ENCODE results near the gene MAMLD1. TPM values are rescaled to one million over a fixed set of nuclear protein-coding genes. Genes with fewer than 3 reads are reported as not detected.

Gene MAMLD1
- total and polyA plus RNA-seq, 4 donors = 1.9 to 6.7 (median 2.8) TPM

DNA sequence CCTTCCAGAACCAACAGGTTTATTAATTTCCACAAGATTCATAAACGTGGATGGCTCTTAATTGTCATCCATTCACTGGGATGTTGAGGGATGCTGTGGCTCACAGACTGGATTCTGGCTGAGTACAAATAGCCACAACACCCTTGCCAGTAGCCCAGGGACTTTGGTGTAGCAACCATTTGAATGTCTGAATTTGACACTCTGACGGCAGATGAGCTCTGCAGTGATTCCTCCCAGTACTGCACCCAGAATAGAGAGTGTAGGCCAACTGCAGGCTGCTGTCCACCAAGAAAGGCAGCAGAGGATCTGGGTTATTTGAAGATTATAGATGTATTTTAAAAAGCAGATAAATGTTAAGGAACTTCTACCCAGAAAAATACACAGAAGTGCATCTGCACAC lies 15.6 kb upstream of the MAMLD1 start:
- ATAC-seq (ENCODE audit: insufficient read depth, low FRiP score) (no peak), DNase-seq (no peak)
- Histone ChIP-seq H3K9ac (ENCODE audit: insufficient read depth in 1 of 2, low read length in 2 of 2) (no peak overlapping the region), H3K27me3 (ENCODE audit: control insufficient read depth in 3 of 3, insufficient read depth in 3 of 3, low read length in 2 of 3) (peaks cover 0 to 3% (median 0%) of the 10 kb centered on the region in 3 donors), H3K4me1 (ENCODE audit: control insufficient read depth in 5 of 5, insufficient read depth in 5 of 5, low read length in 5 of 5) (no peaks in the 10 kb centered on the region), H3K9me3 (ENCODE audit: control insufficient read depth in 4 of 4, insufficient read depth in 3 of 4, low read length in 3 of 4) (peaks cover 0 to 4% (median 0%) of the 10 kb centered on the region in 4 donors), H3K4me3 (no peak overlapping the region), H3K27ac (ENCODE audit: low read depth in 1 of 2, low read length in 1 of 2) (no peak overlapping the region), H3K36me3 (ENCODE audit: control insufficient read depth in 4 of 4, insufficient read depth in 4 of 4, low read length in 4 of 4) (no peaks in the 10 kb centered on the region)
- WGBS, 2 donors = 73 to 95% methylated on average over 2 of the region's 2 CpGs
- TF ChIP-seq, protein P1, sequence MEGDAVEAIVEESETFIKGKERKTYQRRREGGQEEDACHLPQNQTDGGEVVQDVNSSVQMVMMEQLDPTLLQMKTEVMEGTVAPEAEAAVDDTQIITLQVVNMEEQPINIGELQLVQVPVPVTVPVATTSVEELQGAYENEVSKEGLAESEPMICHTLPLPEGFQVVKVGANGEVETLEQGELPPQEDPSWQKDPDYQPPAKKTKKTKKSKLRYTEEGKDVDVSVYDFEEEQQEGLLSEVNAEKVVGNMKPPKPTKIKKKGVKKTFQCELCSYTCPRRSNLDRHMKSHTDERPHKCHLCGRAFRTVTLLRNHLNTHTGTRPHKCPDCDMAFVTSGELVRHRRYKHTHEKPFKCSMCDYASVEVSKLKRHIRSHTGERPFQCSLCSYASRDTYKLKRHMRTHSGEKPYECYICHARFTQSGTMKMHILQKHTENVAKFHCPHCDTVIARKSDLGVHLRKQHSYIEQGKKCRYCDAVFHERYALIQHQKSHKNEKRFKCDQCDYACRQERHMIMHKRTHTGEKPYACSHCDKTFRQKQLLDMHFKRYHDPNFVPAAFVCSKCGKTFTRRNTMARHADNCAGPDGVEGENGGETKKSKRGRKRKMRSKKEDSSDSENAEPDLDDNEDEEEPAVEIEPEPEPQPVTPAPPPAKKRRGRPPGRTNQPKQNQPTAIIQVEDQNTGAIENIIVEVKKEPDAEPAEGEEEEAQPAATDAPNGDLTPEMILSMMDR (IDR thresholded peaks at IDR 0.05; ENCODE audit: control extremely low read depth, extremely low read depth) = no peak

DNA sequence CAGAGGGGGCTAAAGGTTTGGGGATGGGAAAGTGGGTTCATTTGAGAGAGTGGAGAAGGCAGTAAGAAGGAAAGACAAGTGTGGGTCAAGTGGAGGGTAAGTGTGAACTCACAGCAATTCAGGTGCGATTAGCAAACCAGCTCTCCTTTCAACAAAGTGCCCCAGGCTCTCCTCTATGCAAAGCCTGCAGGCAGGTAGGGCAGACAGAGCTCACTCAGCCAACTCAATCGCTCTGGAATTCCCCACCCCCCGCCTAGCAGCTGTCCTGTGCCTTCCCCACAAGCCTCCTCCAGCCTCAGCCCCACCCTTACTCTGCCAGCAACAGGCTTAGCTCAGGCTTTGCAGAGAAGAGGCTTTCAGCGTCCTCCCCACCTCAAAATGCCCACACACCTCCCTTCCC lies 14.8 kb upstream of the MAMLD1 start:
- no peaks in the 10 kb centered on the region for H3K4me1 ChIP-seq (ENCODE audit: control insufficient read depth in 5 of 5, insufficient read depth in 5 of 5, low read length in 5 of 5)
- DNase-seq = peak in 1 of 3 donors; percentile 37

DNA sequence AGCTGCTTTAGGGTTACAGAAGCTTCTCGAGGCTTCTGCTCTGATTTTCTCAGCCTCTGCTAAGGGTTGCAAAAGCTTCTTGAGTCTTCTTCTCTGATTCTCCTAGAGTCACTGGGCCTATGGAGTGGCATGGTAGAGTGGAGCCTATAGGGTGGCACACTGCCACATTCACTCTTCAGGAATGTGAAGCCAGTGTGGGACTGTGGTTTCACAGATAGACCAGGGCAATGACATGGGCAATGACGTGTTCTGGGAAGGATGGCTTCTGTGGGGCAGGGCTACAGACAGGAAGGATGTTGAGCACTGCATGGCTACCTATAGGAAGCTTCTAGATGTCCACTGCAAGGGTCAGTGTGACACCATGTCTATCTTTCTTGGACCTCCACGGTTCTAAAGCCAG lies 11.0 kb upstream of the MAMLD1 start:
- no peak for DNase-seq
- Histone ChIP-seq H3K4me1 (ENCODE audit: control insufficient read depth in 5 of 5, insufficient read depth in 5 of 5, low read length in 5 of 5) (no peaks in the 10 kb centered on the region), H3K27me3 (ENCODE audit: control insufficient read depth in 3 of 3, insufficient read depth in 3 of 3, low read length in 2 of 3) (peaks cover 0 to 2% (median 0%) of the 10 kb centered on the region in 3 donors), H3K4me3 (no peak overlapping the region), H3K9me3 (ENCODE audit: control insufficient read depth in 4 of 4, insufficient read depth in 3 of 4, low read length in 3 of 4) (peaks cover 0 to 2% (median 0%) of the 10 kb centered on the region in 4 donors), H3K27ac (ENCODE audit: low read depth in 1 of 2, low read length in 1 of 2) (no peak overlapping the region), H3K36me3 (ENCODE audit: control insufficient read depth in 4 of 4, insufficient read depth in 4 of 4, low read length in 4 of 4) (no peaks in the 10 kb centered on the region), H3K9ac (ENCODE audit: insufficient read depth in 1 of 2, low read length in 2 of 2) (no peak overlapping the region)
- no peak for ATAC-seq (ENCODE audit: insufficient read depth, low FRiP score)
- TF ChIP-seq, protein P1 (IDR thresholded peaks at IDR 0.05; ENCODE audit: control extremely low read depth, extremely low read depth) = no peak
- 51 to 82% methylated on average over 3 of the region's 3 CpGs for WGBS, 2 donors

More for the DNA sequence above, 14.8 kb upstream of the MAMLD1 start:
- WGBS, 2 donors = 27 to 59% methylated on average over 4 of the region's 4 CpGs
- Histone ChIP-seq H3K9me3 (ENCODE audit: control insufficient read depth in 4 of 4, insufficient read depth in 3 of 4, low read length in 3 of 4) (peaks cover 0 to 4% (median 0%) of the 10 kb centered on the region in 4 donors), H3K4me3 (no peak overlapping the region), H3K36me3 (ENCODE audit: control insufficient read depth in 4 of 4, insufficient read depth in 4 of 4, low read length in 4 of 4) (no peaks in the 10 kb centered on the region), H3K27ac (ENCODE audit: low read depth in 1 of 2, low read length in 1 of 2) (no peak overlapping the region), H3K27me3 (ENCODE audit: control insufficient read depth in 3 of 3, insufficient read depth in 3 of 3, low read length in 2 of 3) (peaks cover 0 to 2% (median 0%) of the 10 kb centered on the region in 3 donors), H3K9ac (ENCODE audit: insufficient read depth in 1 of 2, low read length in 2 of 2) (no peak overlapping the region)
- ATAC-seq (ENCODE audit: insufficient read depth, low FRiP score) = no peak
- TF ChIP-seq, protein P1 (IDR thresholded peaks at IDR 0.05; ENCODE audit: control extremely low read depth, extremely low read depth) = no peak

DNA sequence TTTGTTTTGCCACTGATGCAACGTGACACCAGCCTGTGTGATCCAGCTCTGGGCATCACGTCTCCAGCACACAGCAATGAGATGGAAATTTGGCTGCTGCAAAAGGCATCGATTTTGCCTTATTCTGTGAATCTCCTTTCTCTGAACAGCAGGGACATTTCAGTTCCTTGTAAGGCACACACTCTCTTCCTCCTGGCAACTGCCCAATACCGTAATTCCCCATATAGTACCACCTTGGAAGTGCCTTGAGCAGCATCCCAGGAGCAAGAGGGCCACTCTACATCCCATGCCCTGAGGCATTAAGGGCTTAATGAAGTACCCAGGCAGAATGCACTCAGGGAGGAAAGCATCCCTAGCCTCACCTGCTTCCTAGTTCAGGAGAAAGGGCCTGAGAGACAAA lies 10.5 kb upstream of the MAMLD1 start:
- Histone ChIP-seq H3K4me1 (ENCODE audit: control insufficient read depth in 5 of 5, insufficient read depth in 5 of 5, low read length in 5 of 5) (no peaks in the 10 kb centered on the region), H3K9me3 (ENCODE audit: control insufficient read depth in 4 of 4, insufficient read depth in 3 of 4, low read length in 3 of 4) (peaks cover 0 to 2% (median 0%) of the 10 kb centered on the region in 4 donors), H3K27ac (ENCODE audit: low read depth in 1 of 2, low read length in 1 of 2) (no peak overlapping the region), H3K27me3 (ENCODE audit: control insufficient read depth in 3 of 3, insufficient read depth in 3 of 3, low read length in 2 of 3) (peaks cover 0 to 2% (median 0%) of the 10 kb centered on the region in 3 donors), H3K9ac (ENCODE audit: insufficient read depth in 1 of 2, low read length in 2 of 2) (no peak overlapping the region), H3K4me3 (no peak overlapping the region), H3K36me3 (ENCODE audit: control insufficient read depth in 4 of 4, insufficient read depth in 4 of 4, low read length in 4 of 4) (no peaks in the 10 kb centered on the region)
- no peak for ATAC-seq (ENCODE audit: insufficient read depth, low FRiP score)
- DNase-seq = peak; percentile 53 to 86 (median 78)
- TF ChIP-seq, protein P1 (IDR thresholded peaks at IDR 0.05; ENCODE audit: control extremely low read depth, extremely low read depth) = no peak
- 55 to 66% methylated on average over 4 of the region's 4 CpGs for WGBS, 2 donors

Data from lung (tissue), 12 donors.